ENCODE results near the gene MRPL10.

DNA sequence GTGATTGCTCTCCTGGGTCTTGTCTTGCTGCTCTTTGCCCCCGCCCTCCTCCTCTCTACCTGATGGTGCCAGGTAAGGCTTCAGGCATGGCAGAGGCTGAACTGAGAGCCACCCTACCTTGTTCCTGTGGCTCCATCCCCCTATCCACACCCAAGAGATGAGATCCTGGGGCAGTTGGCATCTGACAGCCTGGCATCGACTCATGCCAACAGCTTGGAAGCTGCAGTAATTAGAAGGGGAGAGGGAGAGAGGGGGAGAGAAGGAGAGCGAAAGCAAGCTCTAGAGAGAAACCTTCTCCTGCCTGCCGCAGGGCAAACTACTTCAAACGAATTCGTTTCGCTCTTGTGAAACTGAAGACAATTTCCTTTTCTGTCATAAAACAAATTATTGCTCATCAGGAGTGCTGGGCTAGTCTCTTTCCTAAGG, 33.5 kb upstream of the MRPL10 start:
- TF ChIP-seq JUND (IDR thresholded peaks at IDR 0.05; ENCODE audit: low read depth, low read length) (no peak), CBX5 (IDR thresholded peaks at IDR 0.05; ENCODE audit: low read depth) (no peak), RAD51 (IDR thresholded peaks at IDR 0.05) (no peak), ZNF384 (IDR thresholded peaks at IDR 0.05; ENCODE audit: borderline replicate concordance, low read depth, low read length) (no peak), TARDBP (IDR thresholded peaks at IDR 0.05; ENCODE audit: borderline replicate concordance) (no peak), MTA2 (IDR thresholded peaks at IDR 0.05; ENCODE audit: low read depth) (no peak), ZNF24 (IDR thresholded peaks at IDR 0.05) (no peak), CEBPB (IDR thresholded peaks at IDR 0.05; ENCODE audit: borderline replicate concordance in 1 of 2, low read depth in 2 of 2, low read length in 2 of 2) (no peak), EZH2 (IDR thresholded peaks at IDR 0.05; ENCODE audit: borderline replicate concordance, control insufficient read depth, low read depth, low read length) (no peak), CREB1 (IDR thresholded peaks at IDR 0.05; ENCODE audit: low read depth) (no peak)
- TF ChIP-seq, protein P1, sequence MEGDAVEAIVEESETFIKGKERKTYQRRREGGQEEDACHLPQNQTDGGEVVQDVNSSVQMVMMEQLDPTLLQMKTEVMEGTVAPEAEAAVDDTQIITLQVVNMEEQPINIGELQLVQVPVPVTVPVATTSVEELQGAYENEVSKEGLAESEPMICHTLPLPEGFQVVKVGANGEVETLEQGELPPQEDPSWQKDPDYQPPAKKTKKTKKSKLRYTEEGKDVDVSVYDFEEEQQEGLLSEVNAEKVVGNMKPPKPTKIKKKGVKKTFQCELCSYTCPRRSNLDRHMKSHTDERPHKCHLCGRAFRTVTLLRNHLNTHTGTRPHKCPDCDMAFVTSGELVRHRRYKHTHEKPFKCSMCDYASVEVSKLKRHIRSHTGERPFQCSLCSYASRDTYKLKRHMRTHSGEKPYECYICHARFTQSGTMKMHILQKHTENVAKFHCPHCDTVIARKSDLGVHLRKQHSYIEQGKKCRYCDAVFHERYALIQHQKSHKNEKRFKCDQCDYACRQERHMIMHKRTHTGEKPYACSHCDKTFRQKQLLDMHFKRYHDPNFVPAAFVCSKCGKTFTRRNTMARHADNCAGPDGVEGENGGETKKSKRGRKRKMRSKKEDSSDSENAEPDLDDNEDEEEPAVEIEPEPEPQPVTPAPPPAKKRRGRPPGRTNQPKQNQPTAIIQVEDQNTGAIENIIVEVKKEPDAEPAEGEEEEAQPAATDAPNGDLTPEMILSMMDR (IDR thresholded peaks at IDR 0.05 in 2 of 3, conservative IDR thresholded peaks at IDR 0.05 in 1 of 3; ENCODE audit: control insufficient read depth in 2 of 3, extremely low read depth in 1 of 3, insufficient read depth in 1 of 3, low read depth in 3 of 3, low read length in 3 of 3) = no peak
- TF ChIP-seq, protein P2, sequence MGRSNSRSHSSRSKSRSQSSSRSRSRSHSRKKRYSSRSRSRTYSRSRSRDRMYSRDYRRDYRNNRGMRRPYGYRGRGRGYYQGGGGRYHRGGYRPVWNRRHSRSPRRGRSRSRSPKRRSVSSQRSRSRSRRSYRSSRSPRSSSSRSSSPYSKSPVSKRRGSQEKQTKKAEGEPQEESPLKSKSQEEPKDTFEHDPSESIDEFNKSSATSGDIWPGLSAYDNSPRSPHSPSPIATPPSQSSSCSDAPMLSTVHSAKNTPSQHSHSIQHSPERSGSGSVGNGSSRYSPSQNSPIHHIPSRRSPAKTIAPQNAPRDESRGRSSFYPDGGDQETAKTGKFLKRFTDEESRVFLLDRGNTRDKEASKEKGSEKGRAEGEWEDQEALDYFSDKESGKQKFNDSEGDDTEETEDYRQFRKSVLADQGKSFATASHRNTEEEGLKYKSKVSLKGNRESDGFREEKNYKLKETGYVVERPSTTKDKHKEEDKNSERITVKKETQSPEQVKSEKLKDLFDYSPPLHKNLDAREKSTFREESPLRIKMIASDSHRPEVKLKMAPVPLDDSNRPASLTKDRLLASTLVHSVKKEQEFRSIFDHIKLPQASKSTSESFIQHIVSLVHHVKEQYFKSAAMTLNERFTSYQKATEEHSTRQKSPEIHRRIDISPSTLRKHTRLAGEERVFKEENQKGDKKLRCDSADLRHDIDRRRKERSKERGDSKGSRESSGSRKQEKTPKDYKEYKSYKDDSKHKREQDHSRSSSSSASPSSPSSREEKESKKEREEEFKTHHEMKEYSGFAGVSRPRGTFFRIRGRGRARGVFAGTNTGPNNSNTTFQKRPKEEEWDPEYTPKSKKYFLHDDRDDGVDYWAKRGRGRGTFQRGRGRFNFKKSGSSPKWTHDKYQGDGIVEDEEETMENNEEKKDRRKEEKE (IDR thresholded peaks at IDR 0.05) = no peak
